Tibial nerve (tissue), 4 donors: ENCODE measurements around the gene MYH7B. TPM values are rescaled to one million over a fixed set of nuclear protein-coding genes. Genes with fewer than 3 reads are reported as not detected.

Experiments used
- DNase-seq, 2 donors: peaks; one replicate each; pipeline ENCODE4 v3.0.0-alpha.2; 2019; ENCODE audit warnings: low spot score in 2 of 2
- H3K27ac ChIP-seq, 4 donors: fragments of 200-600 bp; sonication (generic) in 3 of 4; one replicate each; pipeline ENCODE4 v1.5.1; 2017 to 2019; ENCODE audit warnings: mild to moderate bottlenecking in 1 of 4
- H3K27me3 ChIP-seq, 2 donors: fragments of 200-600 bp; sonication (generic) in 1 of 2; one replicate each; pipeline versions ENCODE4 v1.5.1 to v1.6.0; 2017 to 2019
- H3K36me3 ChIP-seq, 3 donors: fragments of 200-600 bp; sonication (generic); one replicate each; pipeline ENCODE4 v1.5.1; 2018 to 2019
- H3K4me1 ChIP-seq, 4 donors: fragments of 200-600 bp; sonication (generic) in 3 of 4; one replicate each; pipeline ENCODE4 v1.5.1; 2017 to 2019
- H3K4me3 ChIP-seq, 4 donors: fragments of 200-600 bp; sonication (generic) in 3 of 4; one replicate each; pipeline ENCODE4 v1.5.1; 2017 to 2019; ENCODE audit warnings: mild to moderate bottlenecking in 1 of 4, moderate library complexity in 1 of 4
- H3K9me3 ChIP-seq, 4 donors: fragments of 200-600 bp; sonication (generic) in 3 of 4; one replicate each; pipeline ENCODE4 v1.5.1; 2017 to 2019
- CTCF ChIP-seq, 5 experiments: fragments of 200-600 bp in 3 of 5; fragments of 450-650 bp in 2 of 5; sonication (generic) in 3 of 5; IDR thresholded peaks; one replicate each; pipeline ENCODE4 v1.5.1; 2016 to 2019; ENCODE audit warnings: antibody characterized with exemption in 5 of 5, mild to moderate bottlenecking in 3 of 5, moderate library complexity in 2 of 5
- EP300 ChIP-seq, 2 donors: sonication (generic); formaldehyde crosslinking; IDR thresholded peaks; one replicate each; pipeline ENCODE4 v1.6.1; 2017; ENCODE audit warnings: antibody characterized with exemption in 2 of 2, mild to moderate bottlenecking in 1 of 2
- POLR2A ChIP-seq, 2 donors: fragments of 450-650 bp; IDR thresholded peaks; one replicate each; pipeline ENCODE4 v1.6.1; 2017; ENCODE audit warnings: antibody characterized with exemption in 2 of 2, mild to moderate bottlenecking in 2 of 2, moderate library complexity in 2 of 2
- WGBS, 2 donors: methylation state at CpG; one replicate each; pipeline ENCODE4 v1.1.5; 2018; 5-methylcytosine and 5-hydroxymethylcytosine counted together
- total RNA-seq, 4 donors: library from RNA; depleted of rRNA; stranded (reverse); fragments of >200 nt; gene quantifications; one replicate each; pipeline ENCODE4 v1.1.0, GENCODE V29; 2016

MYH7B gene
- total RNA-seq, 4 donors from 2014 or later = 3.3 to 5.3 (median 4.0) TPM

- Histone ChIP-seq H3K9me3 (no peaks in the 10 kb centered on the region), H3K27ac (peak overlapping the region in 1 of 4 donors; percentile 42), H3K27me3 (peaks cover 0 to 9% of the 10 kb centered on the region in 2 donors), H3K36me3 (peaks cover 0 to 33% (median 0%) of the 10 kb centered on the region in 3 donors), H3K4me1 (peaks cover 0 to 38% (median 0%) of the 10 kb centered on the region in 4 donors), H3K4me3 (no peak overlapping the region)
- no peak for DNase-seq
- TF ChIP-seq CTCF (IDR thresholded peaks at IDR 0.05) (no peak), POLR2A (IDR thresholded peaks at IDR 0.05) (no peak), EP300 (IDR thresholded peaks at IDR 0.05) (no peak)
- WGBS, 2 donors = 69 to 86% methylated on average over 12 to 15 of the region's 15 CpGs
Measured at GRCh38 chr20:34987288-34988190, 31.9 kb downstream of the MYH7B start.

DNA sequence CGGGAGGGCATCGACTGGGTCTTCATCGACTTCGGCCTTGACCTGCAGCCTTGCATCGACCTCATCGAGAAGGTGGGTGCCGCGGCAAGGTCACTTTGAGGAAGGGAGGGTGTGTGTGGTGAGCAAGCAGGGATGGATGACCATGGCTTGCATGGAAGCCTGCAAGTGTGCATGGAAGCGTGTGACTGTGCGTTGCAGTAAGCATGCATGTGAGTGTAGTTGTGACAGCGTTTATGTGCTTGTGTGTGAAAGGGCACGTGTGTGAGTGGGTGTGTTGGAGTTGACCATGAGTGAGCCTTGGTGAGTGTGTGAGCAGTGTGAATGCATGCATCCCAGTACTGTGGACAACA lies 32.5 kb downstream of the MYH7B start:
- Histone ChIP-seq H3K4me1 (peaks cover 0 to 38% (median 0%) of the 10 kb centered on the region in 4 donors), H3K27ac (peak overlapping the region in 1 of 4 donors; percentile 42), H3K9me3 (no peaks in the 10 kb centered on the region), H3K36me3 (peaks cover 0 to 39% (median 0%) of the 10 kb centered on the region in 3 donors), H3K27me3 (peaks cover 0 to 9% of the 10 kb centered on the region in 2 donors), H3K4me3 (no peak overlapping the region)
- no peak for DNase-seq
- TF ChIP-seq EP300 (IDR thresholded peaks at IDR 0.05) (no peak), POLR2A (IDR thresholded peaks at IDR 0.05) (no peak), CTCF (IDR thresholded peaks at IDR 0.05) (no peak)
- WGBS, 2 donors = 70 to 71% methylated on average over 12 of the region's 12 CpGs

DNA sequence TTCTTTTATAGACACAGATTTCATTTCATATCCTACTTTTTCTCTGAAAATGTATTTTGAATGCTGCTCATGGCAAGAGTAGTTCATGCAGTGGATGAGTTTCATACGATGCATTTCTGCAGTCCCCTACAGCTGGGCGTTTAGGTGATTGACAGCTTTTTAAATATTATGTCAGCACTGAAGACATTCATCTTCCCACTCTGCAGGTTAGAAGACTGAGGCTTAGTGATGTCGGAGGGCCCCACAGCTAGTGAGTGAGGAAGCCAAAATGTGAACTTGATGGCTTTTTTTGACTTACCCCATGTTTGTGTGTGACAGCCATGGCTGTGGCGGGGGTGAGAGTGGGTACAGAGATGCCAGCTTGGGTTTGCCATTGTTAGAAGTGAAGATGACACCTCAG lies 33.5 kb downstream of the MYH7B start:
- H3K9me3 ChIP-seq = no peaks in the 10 kb centered on the region
- no peak overlapping the region for H3K4me3 ChIP-seq
- TF ChIP-seq CTCF (IDR thresholded peaks at IDR 0.05) (no peak), POLR2A (IDR thresholded peaks at IDR 0.05) (no peak), EP300 (IDR thresholded peaks at IDR 0.05) (no peak)
- H3K4me1 ChIP-seq = peaks cover 0 to 30% (median 0%) of the 10 kb centered on the region in 4 donors
- WGBS, 2 donors = 88% methylated on average over 4 of the region's 4 CpGs
- H3K36me3 ChIP-seq = peaks cover 0 to 49% (median 5%) of the 10 kb centered on the region in 3 donors
- H3K27me3 ChIP-seq = peaks cover 0 to 4% of the 10 kb centered on the region in 2 donors
- H3K27ac ChIP-seq = peak overlapping the region in 1 of 4 donors; percentile 56
- no peak for DNase-seq

DNA sequence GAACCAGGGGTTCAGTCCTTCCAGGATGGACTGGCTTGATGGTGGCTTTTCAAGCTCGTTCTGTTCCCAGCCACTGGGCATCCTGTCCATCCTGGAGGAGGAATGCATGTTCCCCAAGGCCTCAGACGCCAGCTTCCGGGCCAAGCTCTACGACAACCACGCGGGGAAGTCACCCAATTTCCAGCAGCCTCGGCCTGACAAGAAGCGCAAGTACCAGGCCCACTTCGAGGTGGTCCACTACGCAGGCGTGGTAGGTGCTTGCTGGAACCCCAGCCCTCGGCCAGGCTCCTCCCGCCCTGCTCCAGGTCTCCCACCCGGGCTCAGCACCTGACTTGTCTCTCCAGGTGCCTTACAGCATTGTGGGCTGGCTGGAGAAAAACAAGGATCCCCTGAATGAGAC lies 34.0 kb downstream of the MYH7B start:
- Histone ChIP-seq H3K4me1 (peaks cover 0 to 25% (median 0%) of the 10 kb centered on the region in 4 donors), H3K27ac (peak overlapping the region in 1 of 4 donors; percentile 56), H3K36me3 (peaks cover 0 to 54% (median 6%) of the 10 kb centered on the region in 3 donors), H3K27me3 (no peaks in the 10 kb centered on the region), H3K4me3 (no peak overlapping the region), H3K9me3 (no peaks in the 10 kb centered on the region)
- TF ChIP-seq EP300 (IDR thresholded peaks at IDR 0.05) (no peak), POLR2A (IDR thresholded peaks at IDR 0.05) (no peak), CTCF (IDR thresholded peaks at IDR 0.05) (no peak)
- DNase-seq = no peak
- 86 to 92% methylated on average over 13 to 14 of the region's 14 CpGs for WGBS, 2 donors

DNA sequence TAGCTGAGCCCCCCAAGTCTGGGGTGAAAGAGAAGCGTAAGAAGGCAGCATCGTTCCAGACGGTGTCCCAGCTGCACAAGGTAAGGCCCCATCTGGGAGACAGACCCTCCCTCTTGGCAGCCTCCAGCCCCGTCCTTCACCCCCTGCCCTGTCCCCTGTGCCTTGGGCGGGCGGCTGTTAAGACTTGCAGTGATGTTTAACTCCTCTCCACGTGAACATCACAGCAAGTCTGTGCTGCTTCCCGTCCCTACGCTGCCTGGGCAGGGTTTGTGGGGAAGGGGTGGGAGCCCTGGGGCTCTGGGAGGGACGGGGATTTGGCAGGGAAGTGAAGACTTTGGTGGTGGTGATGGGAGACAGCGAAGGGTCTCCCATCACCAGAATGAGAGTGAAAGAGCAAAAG lies 34.6 kb downstream of the MYH7B start:
- 69 to 79% methylated on average over 10 to 11 of the region's 11 CpGs for WGBS, 2 donors
- H3K4me3 ChIP-seq = no peak overlapping the region
- peaks cover 0 to 60% (median 6%) of the 10 kb centered on the region in 3 donors for H3K36me3 ChIP-seq
- H3K4me1 ChIP-seq = peaks cover 0 to 24% (median 0%) of the 10 kb centered on the region in 4 donors
- no peaks in the 10 kb centered on the region for H3K27me3 ChIP-seq
- peak overlapping the region in 1 of 4 donors; percentile 56 for H3K27ac ChIP-seq
- DNase-seq = no peak
- no peaks in the 10 kb centered on the region for H3K9me3 ChIP-seq
- TF ChIP-seq EP300 (IDR thresholded peaks at IDR 0.05) (no peak), CTCF (IDR thresholded peaks at IDR 0.05) (no peak), POLR2A (IDR thresholded peaks at IDR 0.05) (no peak)
